Psoas muscle (tissue), 8 donors: ENCODE data around the gene SPOCD1. TPM values are rescaled to one million over a fixed set of nuclear protein-coding genes. Genes with fewer than 3 reads are reported as not detected.

Experiments
- ATAC-seq, 4 donors: fragments of 200-7000 bp; cut with Tn5 transposase; one replicate each; pipeline ENCODE4 v1.9.1; 2020; ENCODE audit warnings: moderate library complexity in 3 of 4, mild to moderate bottlenecking in 2 of 4
- DNase-seq, 2 donors: peaks; one replicate each; pipeline ENCODE4 v3.0.0-alpha.2; 2020
- H3K27ac ChIP-seq: fragments of 200-600 bp; one replicate; pipeline ENCODE4 v1.8.0; 2022
- H3K27me3 ChIP-seq, 3 donors: fragments of 200-600 bp in 1 of 3; one replicate each; pipeline versions ENCODE4 v1.6.1 to v1.8.0; 2013 to 2022; ENCODE audit warnings: low read length in 2 of 3, mild to moderate bottlenecking in 2 of 3, moderate library complexity in 1 of 3; ENCODE audit not compliant: insufficient read depth in 3 of 3
- H3K36me3 ChIP-seq, 2 donors: fragments of 200-600 bp in 1 of 2; one replicate each; pipeline versions ENCODE4 v1.6.1 to v1.8.0; 2013 to 2022; ENCODE audit warnings: low read depth in 1 of 2, mild to moderate bottlenecking in 1 of 2, moderate library complexity in 1 of 2; ENCODE audit not compliant: insufficient read depth in 1 of 2
- H3K4me1 ChIP-seq: fragments of 200-600 bp; one replicate; pipeline ENCODE4 v1.8.0; 2022
- H3K4me3 ChIP-seq: fragments of 200-600 bp; one replicate; pipeline ENCODE4 v1.8.0; 2022; ENCODE audit warnings: mild to moderate bottlenecking
- H3K9me3 ChIP-seq: fragments of 200-600 bp; one replicate; pipeline ENCODE4 v1.8.0; 2022
- CTCF ChIP-seq: fragments of 200-600 bp; IDR thresholded peaks from one replicate; pipeline ENCODE4 v1.8.0; 2022; ENCODE audit warnings: antibody characterized with exemption
- WGBS, 3 donors: extraction: QIAGEN DNeasy Blood & Tissue Kit; methylation state at CpG; one replicate each; pipeline versions ENCODE4 v1.1.6 to v1.1.7; 2013; 5-methylcytosine and 5-hydroxymethylcytosine counted together
- intact Hi-C, 2 donors: fragments of 100-400 bp; cut with DNase I; formaldehyde crosslinking; loops; one replicate each; pipeline versions ENCODE4 v1.11.0 to v1.14.2; 2022
- polyA plus RNA-seq, 3 donors: library from polyadenylated mRNA; stranded (reverse); fragments of 200-250 nt; gene quantifications; one replicate each; pipeline ENCODE4 v1.2.3, GENCODE V29; 2013
- total RNA-seq, 4 donors: library from RNA; stranded (reverse); fragmentation: NEBNext Ultra II Directional in 2 of 4; extraction: Animal tissue kit (Norgen Biotek cat#: 25700) in 2 of 4; gene quantifications; one replicate each; pipeline versions ENCODE4 v1.2.1 to v1.2.4, GENCODE V29; 2021 to 2023
- donor health status: healthy with polysubstance abuse.
- donor health status: DM: no; HTN: no; CAD: no; lungs with moderate emphysema.
- donor health status: Bipolar disorder and iron deficiency.
- donor health status: healthy.
- donor health status: DM: yes; HTN: yes; CAD: no.
- donor health status: DM: no; HTN: no; CAD: no.
- donor health status: DM: no; HTN: no; CAD: no.
- donor health status: DM: yes; HTN: yes; CAD: no.

The SPOCD1 gene
- total and polyA plus RNA-seq, 7 donors: 0.05 to 2.5 (median 0.15) TPM; not detected in 2

- no peaks in the 10 kb centered on the region for H3K4me1 ChIP-seq
- H3K27me3 ChIP-seq: no peaks in the 10 kb centered on the region
- H3K9me3 ChIP-seq: no peaks in the 10 kb centered on the region
- H3K27ac ChIP-seq: no peak overlapping the region
- TF ChIP-seq CTCF: no peak
- intact Hi-C loops: no loop called here
- WGBS, 3 donors: 77 to 82% (median 82%) methylated on average over 12 of the region's 12 CpGs
- no peak for ATAC-seq
- no peak for DNase-seq
- H3K36me3 ChIP-seq: no peaks in the 10 kb centered on the region
- H3K4me3 ChIP-seq: no peak overlapping the region
Measured at GRCh38 chr1:31855038-31855845, 39.4 kb upstream of the SPOCD1 start.

DNA sequence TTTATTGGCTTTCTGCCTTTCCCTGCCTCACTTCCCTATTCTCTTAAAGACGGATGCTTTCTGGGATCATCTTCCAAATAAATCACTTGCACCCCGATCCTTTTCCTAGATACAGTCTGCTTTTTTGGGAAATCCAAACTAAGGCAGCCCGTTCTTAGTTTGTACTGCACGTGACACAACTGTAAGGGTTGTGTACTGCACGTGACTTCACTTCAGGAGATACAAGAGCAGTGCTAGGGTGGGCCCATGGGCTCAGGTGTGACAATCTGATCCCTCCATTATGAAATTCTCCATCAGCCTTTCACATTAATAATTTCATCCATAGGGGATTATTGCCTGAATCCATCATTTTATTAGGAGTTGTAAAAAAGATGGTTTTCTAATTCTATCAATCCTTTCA is 33.8 kb upstream of the SPOCD1 start:
- 76 to 97% (median 82%) methylated on average over 5 of the region's 5 CpGs for WGBS, 3 donors
- no peak for TF ChIP-seq CTCF
- Histone ChIP-seq H3K36me3 (no peaks in the 10 kb centered on the region), H3K27ac (no peak overlapping the region), H3K4me1 (no peaks in the 10 kb centered on the region), H3K9me3 (no peaks in the 10 kb centered on the region), H3K27me3 (no peaks in the 10 kb centered on the region), H3K4me3 (no peak overlapping the region)
- ATAC-seq: no peak
- intact Hi-C loops: no loop called here
- no peak for DNase-seq

DNA sequence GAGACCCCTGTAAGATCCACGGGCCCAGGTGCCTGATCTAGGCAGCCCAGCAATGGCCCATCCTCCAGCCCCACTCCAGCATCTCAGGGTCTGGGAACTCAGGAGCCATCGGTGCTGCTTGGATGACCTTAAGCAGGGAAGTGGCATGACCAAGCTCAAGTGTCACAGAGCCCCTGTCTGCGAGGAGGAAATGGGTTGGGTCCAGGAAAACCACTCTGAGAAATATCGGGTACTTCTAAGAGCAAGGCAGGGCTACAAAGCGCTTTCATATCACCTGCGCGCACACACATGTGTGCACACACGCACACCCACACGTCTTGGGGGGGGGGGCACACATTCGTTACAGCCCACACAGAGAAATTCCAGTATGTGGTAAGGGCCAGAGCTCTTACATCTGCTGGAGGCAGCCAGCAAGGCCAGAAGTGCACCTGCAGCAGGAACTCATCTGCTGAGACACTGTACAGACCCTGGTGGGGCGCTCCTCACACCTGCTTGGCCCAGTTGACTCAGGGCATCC is 32.6 kb upstream of the SPOCD1 start:
- H3K27me3 ChIP-seq: no peaks in the 10 kb centered on the region
- DNase-seq (no peak), ATAC-seq (no peak)
- no peaks in the 10 kb centered on the region for H3K36me3 ChIP-seq
- no peak overlapping the region for H3K4me3 ChIP-seq
- no peaks in the 10 kb centered on the region for H3K4me1 ChIP-seq
- no peak overlapping the region for H3K27ac ChIP-seq
- H3K9me3 ChIP-seq: no peaks in the 10 kb centered on the region
- no peak for TF ChIP-seq CTCF
- intact Hi-C loops: no loop called here
- 71 to 78% (median 76%) methylated on average over 11 of the region's 11 CpGs for WGBS, 3 donors

DNA sequence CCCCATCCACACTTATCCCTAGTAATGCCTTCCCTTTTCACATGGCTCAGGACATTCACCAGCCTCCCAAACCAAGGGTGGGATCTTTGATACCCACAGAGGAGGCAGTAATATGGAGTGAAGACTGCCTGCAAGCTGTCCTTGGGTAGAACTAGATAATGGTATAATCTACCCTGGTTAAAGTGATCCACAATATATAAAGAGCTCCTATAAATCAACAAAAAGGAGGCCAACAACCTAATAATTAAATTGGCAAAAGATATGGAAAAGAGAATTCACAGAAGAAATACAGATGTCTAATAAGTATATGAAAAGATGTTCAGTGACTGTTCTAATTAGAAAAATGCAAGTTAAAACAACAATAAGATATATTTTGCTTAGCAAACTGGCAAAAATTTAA is 30.7 kb upstream of the SPOCD1 start:
- H3K27ac ChIP-seq: no peak overlapping the region
- H3K4me3 ChIP-seq: no peak overlapping the region
- no peak for DNase-seq
- intact Hi-C loops: no loop called here
- no peaks in the 10 kb centered on the region for H3K27me3 ChIP-seq
- no peak for ATAC-seq
- H3K9me3 ChIP-seq: no peaks in the 10 kb centered on the region
- H3K36me3 ChIP-seq: no peaks in the 10 kb centered on the region
- no peak for TF ChIP-seq CTCF
- no peaks in the 10 kb centered on the region for H3K4me1 ChIP-seq
